HG03095 (cell line): ENCODE results near the gene USP9X.
"Not testable (repeated sequence)": the region's sequence is repeated elsewhere in the genome, so short reads cannot be mapped to it uniquely, and the experiment has no call there.

Experiments used
- ATAC-seq: cut with Tn5 transposase; IDR thresholded peaks from one replicate; pipeline ENCODE4 v1.9.1; 2021; ENCODE audit warnings: moderate library complexity; ENCODE audit not compliant: unreplicated experiment

The USP9X gene

GRCh38 chrX:41178201-41178600, 93.0 kb downstream of the USP9X start:
- ATAC-seq: no peak

- ATAC-seq: peak; percentile 53
These were observed 95.1 kb downstream of the USP9X start for GRCh38 chrX:41180194-41180908.

DNA sequence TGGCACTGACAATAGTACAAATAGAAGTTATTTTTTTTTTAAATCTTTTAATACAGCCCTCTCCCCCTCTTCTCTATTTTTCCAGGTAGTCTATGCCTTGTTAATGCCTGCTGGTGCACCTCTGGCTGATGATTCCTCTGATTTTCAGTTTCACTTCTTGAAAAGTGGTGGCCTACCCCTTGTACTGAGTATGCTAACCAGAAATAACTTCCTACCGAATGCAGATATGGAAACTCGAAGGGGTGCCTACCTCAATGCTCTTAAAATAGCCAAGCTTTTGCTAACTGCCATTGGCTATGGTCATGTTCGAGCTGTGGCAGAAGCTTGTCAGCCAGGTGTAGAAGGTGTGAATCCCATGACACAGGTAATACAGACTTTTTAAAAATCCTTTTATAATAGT, 99.1 kb downstream of the USP9X start:
- ATAC-seq: peak; percentile 65

DNA sequence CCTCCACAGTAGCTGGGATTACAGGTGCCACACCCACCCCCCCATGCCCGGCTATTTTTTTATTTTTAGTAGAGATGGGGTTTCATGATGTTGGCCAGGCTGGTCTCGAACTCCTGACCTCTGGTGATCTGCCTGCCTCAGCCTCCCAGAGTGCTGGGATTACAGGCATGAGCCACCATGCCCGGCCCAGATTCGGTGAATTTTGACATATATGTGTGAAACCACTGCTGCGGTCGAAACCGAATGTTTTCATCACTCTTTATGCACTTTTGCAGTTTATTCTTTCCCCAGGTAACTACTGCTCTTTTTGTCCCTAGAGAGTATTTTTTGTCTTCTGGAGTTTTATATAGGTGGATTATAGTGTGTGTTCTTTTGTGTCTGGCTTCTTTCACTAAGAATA, 101.7 kb downstream of the USP9X start:
- ATAC-seq: not testable (repeated sequence)

DNA sequence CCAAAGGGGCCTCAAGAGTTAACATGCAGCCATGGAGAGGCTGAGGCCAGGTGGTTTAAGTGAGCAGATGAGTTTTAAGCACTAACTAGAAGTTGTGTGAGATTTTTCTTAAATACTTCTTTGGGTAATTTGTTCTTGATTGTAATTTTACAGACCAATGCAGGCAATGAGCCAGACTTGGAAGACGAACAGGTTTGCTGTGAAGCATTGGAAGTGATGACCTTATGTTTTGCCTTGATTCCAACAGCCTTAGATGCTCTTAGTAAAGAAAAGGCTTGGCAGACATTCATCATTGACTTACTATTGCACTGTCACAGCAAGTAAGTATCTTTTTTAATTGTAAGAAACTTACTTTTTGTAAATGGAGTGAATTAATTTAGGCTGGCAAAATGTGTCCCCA, 103.9 kb downstream of the USP9X start:
- no peak for ATAC-seq

GRCh38 chrX:41192880-41193279, 107.6 kb downstream of the USP9X start:
- ATAC-seq: no peak

- no peak for ATAC-seq
These were observed 113.2 kb downstream of the USP9X start for GRCh38 chrX:41198410-41198809.

DNA sequence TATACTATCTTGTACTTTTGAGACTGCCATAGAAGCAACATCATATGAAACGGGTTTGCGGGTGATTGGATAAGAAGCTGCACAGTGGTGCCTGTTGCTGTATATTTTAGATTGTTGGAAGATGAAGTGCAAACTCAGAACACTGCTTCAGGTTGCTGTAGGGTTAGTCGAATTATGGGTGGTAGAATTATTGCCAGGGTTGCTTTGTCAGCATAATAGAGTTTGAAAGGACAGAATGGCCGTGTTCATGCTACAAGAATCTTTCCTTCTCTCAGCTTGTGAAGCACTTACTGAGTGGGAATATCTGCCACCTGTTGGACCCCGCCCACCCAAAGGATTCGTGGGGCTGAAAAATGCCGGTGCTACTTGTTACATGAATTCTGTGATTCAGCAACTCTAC, 115.5 kb downstream of the USP9X start:
- no peak for ATAC-seq

- no peak for ATAC-seq
These were observed 124.6 kb downstream of the USP9X start for GRCh38 chrX:41209853-41210252.

DNA sequence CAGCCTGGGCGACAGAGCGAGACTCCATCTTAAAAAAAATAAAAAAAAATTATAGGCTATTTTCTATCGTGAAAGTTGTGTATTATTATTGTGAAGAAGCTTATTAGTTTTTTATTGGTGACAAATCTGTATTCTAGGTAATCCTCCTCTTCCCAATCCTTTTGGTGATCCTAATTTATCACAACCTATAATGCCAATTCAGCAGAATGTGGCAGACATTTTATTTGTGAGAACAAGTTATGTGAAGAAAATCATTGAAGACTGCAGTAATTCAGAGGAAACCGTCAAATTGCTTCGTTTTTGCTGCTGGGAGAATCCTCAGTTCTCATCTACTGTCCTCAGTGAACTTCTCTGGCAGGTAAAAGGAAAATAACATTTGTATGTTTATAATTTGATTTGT, 139.4 kb downstream of the USP9X start:
- no peak for ATAC-seq

DNA sequence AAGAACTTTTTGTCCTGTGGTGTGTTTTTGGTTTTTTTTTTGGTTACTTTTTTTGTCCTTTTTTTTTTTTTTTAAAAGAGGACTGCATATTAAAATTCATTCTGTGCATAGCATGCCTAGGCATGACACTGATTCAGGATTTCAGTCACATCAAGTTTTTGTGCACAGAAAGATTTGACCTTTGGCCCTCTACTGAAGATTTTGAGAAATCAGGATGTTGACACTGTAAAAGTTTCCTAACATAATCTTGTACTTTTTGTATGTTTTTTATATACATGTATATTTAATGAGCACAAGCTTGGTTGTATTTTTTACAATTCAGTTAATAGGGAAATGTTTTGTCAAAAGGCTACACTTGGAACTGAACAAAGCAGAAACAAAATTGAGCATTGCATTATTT, 148.7 kb downstream of the USP9X start:
- ATAC-seq: no peak

GRCh38 chrX:41234471-41234870, 149.2 kb downstream of the USP9X start:
- not testable (repeated sequence) for ATAC-seq

DNA sequence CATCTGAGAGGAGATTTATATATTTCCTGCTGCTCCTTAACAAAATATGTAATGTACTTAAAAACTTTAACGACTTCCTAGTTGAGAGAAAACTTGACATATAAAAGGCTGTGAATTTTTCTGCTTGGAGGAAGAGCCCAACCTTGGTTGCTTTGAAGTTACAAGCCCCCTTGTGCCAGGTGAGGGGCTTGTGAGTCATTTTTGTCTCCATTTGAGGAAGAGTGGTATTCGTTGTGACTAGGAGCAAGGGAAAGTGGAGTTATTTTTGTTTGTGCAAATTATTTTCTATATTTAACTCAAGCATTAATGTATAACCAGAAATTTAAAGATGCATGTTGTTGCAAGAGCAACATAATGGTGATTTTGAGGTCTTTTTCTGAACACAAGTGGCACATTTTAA, 149.7 kb downstream of the USP9X start:
- no peak for ATAC-seq

- peak; percentile 80 for ATAC-seq
These were observed 151.4 kb downstream of the USP9X start for GRCh38 chrX:41236629-41237028.

DNA sequence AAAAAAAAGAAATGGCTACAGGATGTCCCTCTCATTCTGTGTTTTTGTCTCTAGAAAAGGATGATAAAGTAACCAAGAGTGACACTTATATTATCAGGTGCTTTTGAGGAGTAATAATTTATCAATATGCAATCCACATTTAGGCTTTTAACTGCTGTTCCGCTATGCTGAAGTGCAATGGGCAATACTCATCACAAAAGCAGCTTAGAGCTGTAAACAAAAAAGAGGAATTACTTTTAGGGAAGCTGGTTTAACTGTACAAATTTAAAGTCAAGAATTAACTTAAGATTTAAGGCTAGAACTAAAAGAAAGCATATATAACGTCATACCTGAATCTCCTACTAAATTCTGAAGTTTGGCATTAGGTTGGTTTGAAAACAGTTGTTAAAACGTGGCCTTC, 155.3 kb downstream of the USP9X start:
- ATAC-seq: no peak

DNA sequence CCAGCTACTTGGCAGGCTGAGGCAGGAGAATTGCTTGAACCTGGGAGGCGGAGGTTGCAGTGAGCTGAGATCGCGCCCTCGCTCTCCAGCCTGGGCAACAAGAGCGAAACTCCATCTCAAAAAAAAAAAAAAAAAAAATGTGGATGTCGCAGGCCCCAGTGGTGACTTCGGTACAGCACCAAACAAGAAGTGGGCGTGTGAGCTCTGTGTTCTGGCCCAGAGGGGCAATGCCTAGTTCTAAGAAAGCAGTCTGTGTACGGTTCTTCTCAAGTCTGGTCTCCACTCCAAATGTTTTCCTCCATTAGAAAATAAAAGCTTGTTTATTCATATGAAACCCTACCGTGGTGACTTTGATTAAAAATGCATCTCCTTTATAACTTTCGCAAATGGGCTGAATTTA, 156.7 kb downstream of the USP9X start:
- ATAC-seq: no peak

DNA sequence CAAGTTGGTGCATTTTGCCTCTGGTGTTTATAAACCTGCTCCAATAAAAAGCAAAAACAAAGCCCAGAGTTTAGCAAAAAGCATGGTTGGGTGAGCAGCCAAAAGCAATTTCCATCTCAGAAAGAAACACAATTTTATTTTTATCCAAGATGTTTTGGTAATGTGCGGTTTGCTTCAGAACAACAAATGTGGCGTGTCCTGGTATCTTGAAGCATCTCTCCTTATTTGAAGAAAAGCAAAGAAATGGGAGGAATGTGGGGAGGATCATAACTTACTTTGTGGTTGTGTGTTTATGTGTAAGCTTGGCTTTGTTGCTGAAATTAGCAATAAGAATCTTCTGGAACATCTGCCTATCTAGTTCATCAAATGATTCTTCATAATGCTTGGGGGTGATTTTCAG, 160.4 kb downstream of the USP9X start:
- no peak for ATAC-seq

GRCh38 chrX:41250867-41251266, 165.6 kb downstream of the USP9X start:
- ATAC-seq: no peak

GRCh38 chrX:41257801-41258200, 172.6 kb downstream of the USP9X start:
- ATAC-seq: no peak

DNA sequence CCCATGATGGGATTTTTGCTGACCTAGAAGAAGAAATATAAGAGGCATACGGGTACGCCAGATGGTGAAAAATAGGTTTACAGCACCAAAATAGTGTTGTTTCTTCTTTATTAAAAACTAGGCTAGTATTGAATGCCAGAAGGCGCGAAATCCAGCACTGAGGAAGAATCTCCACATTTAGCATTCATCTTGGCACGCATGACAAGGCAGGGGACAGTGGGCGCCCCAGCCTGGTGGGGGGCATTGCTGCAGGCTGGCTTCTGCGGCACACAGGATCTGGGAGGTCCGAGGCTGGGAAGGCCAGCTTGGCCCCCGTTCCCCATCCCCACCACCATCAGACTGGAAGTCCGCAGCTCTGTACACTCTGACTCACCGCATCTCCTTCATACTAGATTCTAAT, 173.0 kb downstream of the USP9X start:
- ATAC-seq: no peak

GRCh38 chrX:41258871-41259270, 173.6 kb downstream of the USP9X start:
- no peak for ATAC-seq

GRCh38 chrX:41259516-41259915, 174.3 kb downstream of the USP9X start:
- ATAC-seq: no peak

- ATAC-seq: no peak
These were observed 180.4 kb downstream of the USP9X start for GRCh38 chrX:41265615-41266014.
